Tibial artery (tissue), 4 donors: ENCODE measurements around the gene PRIM2.
"Not testable (repeated sequence)": the region's sequence is repeated elsewhere in the genome, so short reads cannot be mapped to it uniquely, and the experiment has no call there.

ENCODE experiments used
- DNase-seq, 2 donors: peaks; one replicate each; pipeline ENCODE4 v3.0.0-alpha.2; 2019
- H3K27ac ChIP-seq, 2 donors: fragments of 200-600 bp; sonication (generic) in 1 of 2; 1 replicate in 1 of 2; 2 replicates in 1 of 2; pipeline ENCODE4 v1.5.1; 2018 to 2019; ENCODE audit warnings: mild to moderate bottlenecking in 1 of 2
- H3K27me3 ChIP-seq, 2 donors: fragments of 200-600 bp; sonication (generic) in 1 of 2; one replicate each; pipeline versions ENCODE4 v1.5.1 to v1.6.0; 2016 to 2019
- H3K36me3 ChIP-seq, 3 donors: fragments of 200-600 bp; sonication (generic) in 2 of 3; one replicate each; pipeline ENCODE4 v1.5.1; 2016 to 2019; ENCODE audit warnings: mild to moderate bottlenecking in 2 of 3
- H3K4me1 ChIP-seq, 4 donors: fragments of 200-600 bp; sonication (generic) in 2 of 4; 1 replicate in 3 of 4; 2 replicates in 1 of 4; pipeline ENCODE4 v1.5.1; 2016 to 2019
- H3K4me3 ChIP-seq, 2 donors: fragments of 200-600 bp; sonication (generic) in 1 of 2; 1 replicate in 1 of 2; 2 replicates in 1 of 2; pipeline ENCODE4 v1.5.1; 2018 to 2019; ENCODE audit warnings: mild to moderate bottlenecking in 2 of 2
- H3K9me3 ChIP-seq, 3 donors: fragments of 200-600 bp; sonication (generic) in 1 of 3; one replicate each; pipeline ENCODE4 v1.5.1; 2016 to 2019
- intact Hi-C: fragments of 100-400 bp; cut with DNase I; formaldehyde crosslinking; loops from one replicate; pipeline ENCODE4 v1.15.0; 2023; ENCODE audit warnings: low total_unique reads

Gene PRIM2

DNA sequence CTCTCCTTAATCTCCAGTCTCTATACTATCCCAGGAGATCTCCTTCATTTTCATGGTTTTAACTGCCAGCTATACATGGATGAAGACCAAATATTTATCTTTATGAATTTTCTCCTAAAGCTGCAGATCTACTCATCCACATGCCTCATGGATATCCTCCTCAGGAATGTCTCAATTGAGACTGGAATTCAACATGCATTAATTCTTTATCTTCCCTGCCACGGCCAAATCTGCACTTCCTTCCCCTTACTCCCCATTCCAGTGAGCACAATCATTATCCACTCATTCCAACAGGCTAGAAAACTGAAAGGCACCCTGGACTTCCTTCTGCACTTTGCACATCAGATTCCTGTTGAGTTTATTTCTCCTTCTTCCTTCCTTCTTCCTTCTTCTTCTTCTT, 379.0 kb downstream of the PRIM2 start:
- intact Hi-C loops, H3K27me3 ChIP-seq, H3K36me3 ChIP-seq, H3K27ac ChIP-seq, H3K9me3 ChIP-seq, H3K4me1 ChIP-seq, DNase-seq, H3K4me3 ChIP-seq: not testable (repeated sequence)
